Keratinocyte (primary cell): ENCODE measurements around the gene ARHGAP10.

ENCODE experiments used
- CTCF ChIP-seq, 3 experiments: IDR thresholded peaks in 1 of 3; conservative IDR thresholded peaks in 1 of 3; optimal IDR thresholded peaks in 1 of 3; 2 replicates in 2 of 3; 3 replicates in 1 of 3; pipeline versions ENCODE3 to v1.5.1; 2011; ENCODE audit warnings: low read length in 3 of 3, mild to moderate bottlenecking in 3 of 3, moderate library complexity in 2 of 3, control low read depth in 1 of 3, inconsistent platforms in 1 of 3; ENCODE audit not compliant: insufficient read depth in 2 of 3; ENCODE audit errors: extremely low read depth in 1 of 3
- EZH2 ChIP-seq: IDR thresholded peaks from one replicate; pipeline ENCODE4 v1.6.1; 2012; ENCODE audit warnings: inconsistent platforms, mild to moderate bottlenecking, low read length, moderate library complexity

- TF ChIP-seq CTCF (optimal IDR thresholded peaks at IDR 0.05 in 1 of 3, IDR thresholded peaks at IDR 0.05 in 1 of 3, conservative IDR thresholded peaks at IDR 0.05 in 1 of 3; ENCODE audit: extremely low read depth in 1 of 3, insufficient read depth in 2 of 3, low read length in 3 of 3) (no peak), EZH2 (no peak)
Measured at GRCh38 chr4:147787204-147787603, 55.3 kb downstream of the ARHGAP10 start.
